HL-60/S4 treated with retinoic acid at 250 ng/mL for 4 days and 3 days (cell line): ENCODE data around the gene ACER3.
"Not testable (repeated sequence)": the region's sequence is repeated elsewhere in the genome, so short reads cannot be mapped to it uniquely, and the experiment has no call there.

Source experiments
- in situ Hi-C: fragments of 300-500 bp; cut with MboI; formaldehyde crosslinking; loops from 2 replicates; pipeline ENCODE4 v1.7.0; 2022; ENCODE audit warnings: low sequenced_read_pairs

The ACER3 gene

GRCh38 chr11:76980196-76980595 is 119.5 kb downstream of the ACER3 start:
- in situ Hi-C loops: no loop called here

GRCh38 chr11:76984743-76985142 is 124.0 kb downstream of the ACER3 start:
- in situ Hi-C loops: no loop called here

- in situ Hi-C loops: no loop called here
Observed at GRCh38 chr11:76987203-76987602, 126.5 kb downstream of the ACER3 start.

- in situ Hi-C loops: no loop called here
Observed at GRCh38 chr11:76990628-76991027, 129.9 kb downstream of the ACER3 start.

- in situ Hi-C loops: no loop called here
Observed at GRCh38 chr11:76995081-76995576, 134.4 kb downstream of the ACER3 start.

GRCh38 chr11:76997512-76997911 is 136.8 kb downstream of the ACER3 start:
- in situ Hi-C loops: no loop called here

GRCh38 chr11:76999597-76999996 is 138.9 kb downstream of the ACER3 start:
- in situ Hi-C loops: no loop called here

- in situ Hi-C loops: no loop called here
Observed at GRCh38 chr11:77001613-77002012, 140.9 kb downstream of the ACER3 start.

GRCh38 chr11:77002776-77003175 is 142.1 kb downstream of the ACER3 start:
- in situ Hi-C loops: no loop called here

- in situ Hi-C loops: no loop called here
Observed at GRCh38 chr11:77003963-77004362, 143.2 kb downstream of the ACER3 start.

- in situ Hi-C loops: no loop called here
Observed at GRCh38 chr11:77009533-77010160, 148.9 kb downstream of the ACER3 start.

GRCh38 chr11:77014669-77015068 is 154.0 kb downstream of the ACER3 start:
- in situ Hi-C loops: no loop called here

GRCh38 chr11:77018396-77018924 is 157.7 kb downstream of the ACER3 start:
- in situ Hi-C loops: not testable (repeated sequence)

GRCh38 chr11:77019976-77020595 is 159.4 kb downstream of the ACER3 start:
- in situ Hi-C loops: no loop called here

GRCh38 chr11:77020734-77021133 is 160.0 kb downstream of the ACER3 start:
- in situ Hi-C loops: no loop called here

- in situ Hi-C loops: no loop called here
Observed at GRCh38 chr11:77024745-77025144, 164.0 kb downstream of the ACER3 start.

GRCh38 chr11:77026221-77026620 is 165.5 kb downstream of the ACER3 start:
- in situ Hi-C loops: no loop called here

- in situ Hi-C loops: no loop called here
Observed at GRCh38 chr11:77026743-77027142, 166.0 kb downstream of the ACER3 start.

- in situ Hi-C loops: no loop called here
Observed at GRCh38 chr11:77027275-77027674, 166.6 kb downstream of the ACER3 start.

- in situ Hi-C loops: no loop called here
Observed at GRCh38 chr11:77029829-77030228, 169.1 kb downstream of the ACER3 start.

GRCh38 chr11:77030834-77031414 is 170.2 kb downstream of the ACER3 start:
- in situ Hi-C loops: no loop called here

- in situ Hi-C loops: no loop called here
Observed at GRCh38 chr11:77031599-77031998, 170.9 kb downstream of the ACER3 start.
